GM12873 (cell line): ENCODE data around the gene CROCC2.

Source experiments
- CTCF ChIP-seq: IDR thresholded peaks from 2 replicates; pipeline ENCODE4 v1.5.1; 2012; ENCODE audit warnings: low read depth, mild to moderate bottlenecking, moderate library complexity, low read length, control low read depth; ENCODE audit not compliant: insufficient read depth; ENCODE audit errors: missing control alignments

CROCC2 gene

DNA sequence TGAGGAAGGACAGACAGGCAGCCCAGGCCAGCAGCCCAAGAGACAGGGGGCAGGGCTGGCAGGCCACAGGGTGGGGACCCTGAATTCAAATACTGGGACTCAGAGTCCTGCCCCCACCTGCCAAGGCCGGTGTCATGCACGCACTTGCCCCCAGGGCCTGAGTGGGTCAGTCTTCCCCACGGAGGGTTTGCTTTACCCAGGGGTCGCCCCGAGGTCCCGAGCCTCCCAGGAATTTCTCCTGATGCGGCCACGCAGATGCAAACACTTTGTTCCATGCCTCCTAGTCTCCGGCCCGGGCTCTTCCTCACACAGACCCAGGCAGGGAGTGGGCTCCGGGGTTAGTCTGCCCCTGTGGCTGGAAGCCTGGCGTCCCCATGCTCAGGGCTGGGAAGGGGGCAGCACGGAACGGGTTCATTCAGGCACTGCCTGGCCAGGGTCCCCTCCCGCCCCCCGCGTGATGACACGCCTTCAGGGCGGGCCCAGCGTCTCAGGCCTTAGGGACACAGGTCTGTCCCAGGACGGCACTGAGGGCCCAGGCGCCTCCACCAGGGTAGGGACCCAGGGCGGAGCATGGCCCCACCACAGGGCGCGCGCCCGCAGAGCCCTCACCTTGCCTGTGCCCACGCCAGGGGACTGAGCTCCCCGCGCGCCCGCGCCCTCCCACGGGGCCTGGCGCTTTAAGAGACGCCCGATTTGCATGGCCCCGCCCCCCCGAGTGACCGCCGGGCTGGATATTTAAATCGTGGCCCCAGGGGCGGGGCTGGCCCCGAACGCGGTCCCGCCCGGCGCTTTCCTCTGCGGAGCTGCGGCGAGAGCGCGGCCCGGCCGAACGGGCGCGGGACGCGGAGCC, 91.9 kb downstream of the CROCC2 start, which contains the start of gene SNED1:
Gene SNED1 (plus strand): TSS at position 763 of the 850 bp plus-strand sequence. CDS start 220 bp downstream, outside the sequence.
- no peak for TF ChIP-seq CTCF

DNA sequence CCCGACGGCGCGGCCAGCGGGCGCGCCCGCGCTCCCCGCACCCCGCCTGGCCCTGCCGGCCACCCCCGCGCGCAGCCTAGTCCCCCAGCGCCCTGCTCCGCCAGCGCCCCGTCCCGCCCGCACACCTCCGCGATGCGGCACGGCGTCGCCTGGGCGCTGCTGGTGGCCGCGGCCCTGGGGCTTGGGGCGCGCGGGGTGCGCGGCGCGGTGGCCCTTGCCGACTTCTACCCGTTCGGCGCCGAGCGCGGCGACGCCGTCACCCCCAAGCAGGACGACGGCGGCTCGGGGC, 92.5 kb downstream of the CROCC2 start:
- TF ChIP-seq CTCF = no peak

- no peak for TF ChIP-seq CTCF
Observed at GRCh38 chr2:240998995-240999791, 93.1 kb downstream of the CROCC2 start.

- no peak for TF ChIP-seq CTCF
Observed at GRCh38 chr2:240999873-241000541, 93.9 kb downstream of the CROCC2 start.

- no peak for TF ChIP-seq CTCF
Observed at GRCh38 chr2:241000831-241001321, 94.7 kb downstream of the CROCC2 start.

DNA sequence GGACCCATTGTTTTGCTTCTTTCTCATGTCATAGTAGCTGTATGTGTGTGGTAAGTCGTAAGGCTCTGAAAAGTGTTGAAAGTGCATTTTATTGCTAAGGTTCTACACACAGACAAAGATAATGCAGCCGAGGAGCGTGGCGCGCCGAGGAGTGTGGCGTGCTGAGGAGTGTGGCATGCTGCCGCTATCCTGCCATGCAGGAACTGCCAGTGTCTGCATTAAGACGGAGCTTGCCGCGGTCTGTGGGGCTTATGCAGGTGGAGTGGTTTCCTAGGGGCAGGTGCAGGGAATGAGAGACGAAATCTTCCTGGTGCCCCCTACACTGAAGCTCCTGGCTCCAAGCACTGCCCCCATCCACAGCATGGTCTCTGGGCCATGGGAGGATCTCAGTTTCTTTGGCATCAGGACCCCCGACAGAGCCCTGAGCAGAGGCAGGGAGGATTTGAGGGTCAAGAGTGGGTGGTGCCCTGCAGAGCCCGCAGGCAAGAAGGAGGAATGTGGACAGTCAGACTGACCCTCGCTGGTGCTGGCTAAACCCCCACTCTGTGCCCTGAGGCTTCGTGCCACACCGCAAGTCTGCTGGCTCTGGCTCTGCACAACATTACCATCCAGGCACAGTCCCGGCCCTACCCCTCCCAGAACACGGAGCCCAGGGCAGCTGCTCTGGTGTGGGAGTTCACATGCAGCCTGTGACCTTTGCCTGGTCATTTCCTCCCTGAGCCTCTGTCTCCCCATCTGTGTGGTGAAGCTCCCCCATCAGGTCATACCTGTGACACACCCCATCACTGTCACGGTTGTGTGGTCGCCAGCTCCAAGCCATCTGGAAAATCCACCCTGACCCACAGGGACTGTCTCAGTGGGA, 95.5 kb downstream of the CROCC2 start:
- no peak for TF ChIP-seq CTCF
